ENCODE measurements around the gene TPPP3.
"Not testable (repeated sequence)": the region's sequence is repeated elsewhere in the genome, so short reads cannot be mapped to it uniquely, and the experiment has no call there.

TPPP3 gene

DNA sequence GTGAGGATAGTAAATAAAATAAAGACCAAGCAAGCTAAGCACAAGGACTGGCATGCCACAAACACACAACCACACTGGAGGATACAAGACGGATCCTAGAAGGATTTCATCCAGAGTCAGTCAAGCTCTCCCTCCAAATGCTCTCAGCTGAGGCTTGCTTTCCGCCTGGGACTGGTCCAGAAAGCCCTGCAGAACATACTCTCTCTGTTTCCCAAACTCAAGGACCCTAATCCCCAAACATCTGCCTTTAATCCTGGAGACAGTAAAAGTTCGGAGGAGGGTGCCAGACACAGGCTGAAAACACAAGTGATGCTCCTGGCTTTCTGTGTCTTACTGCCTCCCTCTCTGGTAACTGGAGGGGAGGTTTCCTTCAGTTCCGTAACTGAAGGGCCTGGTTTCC, 32.3 kb upstream of the TPPP3 start:
- no peak for DNase-seq (ENCODE audit: low spot score)

DNA sequence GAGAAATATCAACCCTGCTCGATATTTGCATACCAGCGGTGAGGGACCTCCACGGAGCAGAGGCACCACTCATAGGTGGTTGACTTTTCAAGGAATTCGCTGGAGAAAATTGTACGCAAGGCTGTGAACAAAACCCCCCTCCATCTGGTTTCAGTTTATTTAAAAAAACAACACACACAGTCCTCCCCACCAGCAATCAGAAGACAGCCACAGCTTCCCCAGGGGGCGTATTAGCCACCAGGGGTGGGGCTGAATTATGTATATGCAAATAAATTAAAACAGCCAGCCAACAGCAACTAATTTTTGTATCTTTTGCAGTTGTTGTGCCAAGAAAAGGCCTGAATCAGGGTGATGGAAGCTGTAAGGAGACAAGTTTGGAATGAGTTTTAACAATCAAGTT, 31.8 kb upstream of the TPPP3 start:
- DNase-seq (ENCODE audit: low spot score), result no peak

DNA sequence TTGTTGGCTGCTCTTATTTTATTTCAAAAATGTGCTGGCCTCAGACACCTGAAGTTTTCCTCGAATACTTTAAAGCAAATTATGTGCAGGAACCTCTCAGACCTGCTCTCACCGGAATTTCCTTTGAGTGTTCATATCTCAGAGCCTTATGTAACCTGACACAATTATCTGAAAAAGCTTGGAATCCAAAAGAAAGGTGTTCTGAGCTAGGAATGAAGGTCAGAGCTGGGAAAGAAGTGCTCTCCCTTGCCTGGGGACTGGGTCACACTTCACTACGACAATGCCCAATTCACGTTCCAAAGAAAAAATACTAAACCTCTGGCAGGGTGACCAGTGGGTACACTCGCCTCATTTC, 30.9 kb upstream of the TPPP3 start:
- DNase-seq (ENCODE audit: low spot score), result no peak

DNA sequence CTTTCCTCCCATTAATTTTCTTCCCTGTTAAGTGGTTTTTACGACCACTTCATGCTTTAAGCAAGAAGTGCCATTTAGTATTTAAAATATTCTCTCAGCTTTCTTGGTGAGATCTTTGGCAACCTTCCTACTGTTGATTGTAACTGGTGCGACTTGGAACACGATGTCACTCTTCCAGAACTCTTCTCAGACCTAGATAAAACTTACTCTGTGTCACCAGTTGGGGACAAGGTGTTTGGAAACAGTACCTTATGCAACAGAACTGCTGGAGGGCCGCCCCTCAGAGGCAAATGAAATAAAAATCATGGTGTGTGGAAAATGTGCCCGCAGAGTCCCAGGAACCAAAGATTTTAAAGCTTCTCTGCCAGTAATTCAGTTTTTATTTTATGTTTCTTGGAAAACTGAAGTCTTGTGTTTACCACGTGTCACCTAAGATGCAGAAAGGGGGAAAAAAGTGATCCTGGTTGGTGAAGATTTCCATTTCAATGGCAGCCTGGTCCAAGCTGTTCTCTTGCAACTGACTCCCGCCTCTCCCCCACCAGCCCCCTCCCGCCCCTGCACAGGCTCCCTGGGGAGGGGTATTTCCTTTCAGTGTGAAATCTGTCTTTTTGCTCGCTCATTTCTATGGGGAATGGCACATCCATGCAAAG, 30.4 kb upstream of the TPPP3 start:
- no peak for DNase-seq (ENCODE audit: low spot score)

DNA sequence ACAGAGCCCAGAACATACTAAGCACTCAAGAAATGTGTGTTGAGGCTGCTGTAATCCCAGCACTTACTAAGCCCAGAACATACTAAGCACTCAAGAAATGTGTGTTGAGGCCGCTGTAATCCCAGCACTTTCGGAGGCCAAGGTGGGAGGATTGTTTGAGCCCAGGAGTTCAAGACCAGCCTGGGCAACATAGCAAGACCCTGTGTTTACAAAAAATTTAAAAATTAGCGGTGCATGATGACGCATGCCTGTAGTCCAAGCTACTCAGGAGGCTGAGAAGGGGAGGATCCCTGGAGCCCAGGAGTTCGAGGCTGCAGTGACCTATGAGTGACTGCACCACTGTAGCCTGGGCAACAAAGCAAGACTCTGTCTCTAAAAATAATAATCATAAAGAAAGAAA, 29.7 kb upstream of the TPPP3 start:
- DNase-seq (ENCODE audit: low spot score), result no peak

DNA sequence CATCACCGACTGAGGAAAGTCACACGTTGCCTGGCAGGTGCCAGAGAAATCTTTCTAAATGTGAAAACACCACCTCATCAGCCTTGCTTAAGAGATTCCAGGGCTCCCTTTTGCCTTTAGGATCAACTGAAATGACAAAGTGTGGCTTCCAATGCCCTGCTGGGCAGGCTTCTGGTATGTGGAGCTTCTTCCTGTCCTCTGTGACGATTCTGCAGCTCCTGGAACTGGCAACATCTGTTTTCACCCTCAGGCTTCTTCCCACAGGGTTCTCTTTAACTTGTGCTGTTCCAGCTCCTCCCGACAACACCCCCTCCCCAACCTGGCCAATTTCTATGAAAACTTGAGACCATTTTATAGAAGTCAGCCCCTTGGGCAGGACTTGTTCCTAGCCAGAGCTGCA, 27.7 kb upstream of the TPPP3 start:
- no peak for DNase-seq (ENCODE audit: low spot score)

DNA sequence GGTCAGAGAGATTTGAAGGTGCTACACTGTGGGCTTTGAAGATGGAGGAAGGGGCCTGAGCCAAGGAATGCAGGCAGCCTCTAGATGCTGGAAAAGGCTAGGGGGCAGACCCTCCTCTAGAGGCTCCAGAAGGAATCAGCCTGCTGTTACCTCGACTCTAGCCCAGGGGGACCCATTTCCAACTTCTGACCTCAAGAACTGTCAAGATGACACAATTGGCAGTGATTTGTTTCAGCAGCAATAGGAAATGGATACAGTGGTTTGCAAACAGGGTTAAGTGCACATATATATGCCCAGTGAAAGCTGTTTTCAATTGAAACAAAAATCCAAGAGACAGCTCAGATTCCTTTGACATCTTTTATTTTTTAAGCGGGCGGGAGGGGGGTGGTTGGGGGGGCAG, 26.6 kb upstream of the TPPP3 start:
- no peak for DNase-seq (ENCODE audit: low spot score)

DNA sequence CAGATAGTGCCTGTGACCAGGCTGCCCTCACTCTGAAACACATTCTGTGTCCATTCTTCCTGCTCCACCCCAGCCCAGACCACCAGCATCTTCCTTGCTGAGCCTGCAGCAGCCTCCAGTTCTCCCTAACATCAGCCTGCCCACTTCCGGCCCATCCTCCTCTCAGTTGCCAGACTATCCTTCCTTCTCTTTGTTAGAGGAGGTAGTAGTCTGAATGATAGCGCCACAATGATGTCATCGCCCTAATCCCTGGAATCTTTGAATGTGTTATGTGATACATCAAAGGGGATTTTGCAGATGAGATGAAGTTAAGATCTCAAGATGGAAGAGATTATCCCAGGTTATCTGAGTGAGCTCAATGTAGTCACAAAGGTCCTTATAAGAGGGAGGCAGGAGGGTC, 26.2 kb upstream of the TPPP3 start:
- DNase-seq (ENCODE audit: low spot score), result no peak

DNA sequence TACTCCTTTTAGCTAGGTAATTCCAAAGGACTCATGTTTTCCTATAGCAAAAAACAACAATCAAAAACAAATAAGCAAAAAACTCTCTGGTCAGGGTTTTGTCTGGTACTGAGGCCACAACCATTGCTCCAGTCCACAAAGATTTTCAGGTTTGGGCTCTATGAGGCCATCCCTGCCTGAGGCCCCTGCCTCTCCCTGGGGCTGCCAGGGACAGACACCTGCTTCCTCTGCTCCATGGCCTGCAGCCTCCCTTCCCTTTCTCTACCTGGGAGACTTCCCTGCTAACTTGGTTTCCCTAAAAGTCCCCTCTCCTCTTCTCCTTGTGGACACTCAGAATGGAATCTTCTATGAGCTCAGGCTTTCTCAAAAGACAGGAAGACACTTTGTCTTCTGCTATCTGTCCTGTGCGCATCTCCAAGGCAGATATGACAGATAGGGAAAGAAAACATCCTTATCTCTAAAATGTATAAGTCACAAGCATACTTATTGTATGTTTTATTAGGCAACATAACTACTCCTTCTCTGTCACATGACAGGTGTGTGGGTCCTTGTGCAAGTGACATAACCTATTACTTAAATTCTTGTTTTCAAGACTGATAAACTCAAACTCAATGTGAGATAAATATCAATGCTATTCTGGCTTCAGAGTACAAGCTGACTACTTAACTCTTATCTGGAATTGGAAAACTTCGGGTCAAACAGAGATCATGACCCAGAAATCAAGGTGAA, 24.2 kb upstream of the TPPP3 start:
- DNase-seq (ENCODE audit: low spot score), result no peak

DNA sequence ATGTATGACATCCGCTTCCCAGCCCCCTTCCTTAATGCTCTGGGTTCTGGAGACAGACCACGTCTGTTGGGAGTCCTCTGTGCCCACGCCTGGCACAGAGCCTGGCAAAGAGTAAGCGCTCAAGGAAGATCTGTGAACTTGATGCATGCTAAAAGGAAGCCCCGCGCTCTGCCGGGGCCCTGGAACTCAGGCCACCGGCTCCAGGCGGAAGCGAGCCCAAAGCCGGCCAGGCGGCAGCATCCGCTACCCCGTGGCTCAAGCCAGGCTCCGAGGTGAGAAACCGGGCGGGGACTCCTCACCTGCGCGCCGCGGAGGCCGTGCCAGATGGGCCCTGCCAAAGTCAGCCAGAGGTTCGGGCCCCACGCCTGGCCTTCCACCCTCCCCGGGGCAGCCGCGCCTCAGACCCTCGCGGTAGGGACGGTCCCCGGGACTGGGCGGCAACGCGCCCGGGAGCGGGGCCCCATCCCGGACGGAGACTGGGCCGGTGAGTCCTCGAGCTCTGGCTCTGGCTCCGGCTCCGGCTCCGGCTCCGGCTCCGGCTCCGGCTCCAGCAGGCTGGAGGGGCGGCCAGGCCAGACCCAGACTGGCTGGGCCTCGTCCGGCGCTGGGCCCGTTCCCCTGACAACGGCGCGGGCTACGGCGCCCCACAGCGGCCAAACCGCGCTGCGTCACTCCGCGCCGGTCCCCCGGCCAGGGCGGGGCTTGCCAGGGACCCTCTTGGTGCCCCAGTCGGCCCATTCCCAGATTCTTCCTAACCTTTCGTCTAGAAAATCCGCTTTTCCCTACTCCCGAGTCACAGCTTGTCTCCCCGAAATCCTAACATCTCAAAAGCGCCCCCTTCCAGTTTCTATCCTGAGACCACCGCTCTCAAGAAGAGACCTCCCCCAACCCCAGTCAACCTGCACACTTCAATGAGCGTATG, 22.8 kb upstream of the TPPP3 start, which contains the start of gene ZDHHC1:
TSS of gene ZDHHC1 (minus strand) at position 606 of the 922 bp plus-strand sequence. CDS start 8,702 bp downstream, outside the sequence.
- peak; percentile 89 for DNase-seq (ENCODE audit: low spot score)

DNA sequence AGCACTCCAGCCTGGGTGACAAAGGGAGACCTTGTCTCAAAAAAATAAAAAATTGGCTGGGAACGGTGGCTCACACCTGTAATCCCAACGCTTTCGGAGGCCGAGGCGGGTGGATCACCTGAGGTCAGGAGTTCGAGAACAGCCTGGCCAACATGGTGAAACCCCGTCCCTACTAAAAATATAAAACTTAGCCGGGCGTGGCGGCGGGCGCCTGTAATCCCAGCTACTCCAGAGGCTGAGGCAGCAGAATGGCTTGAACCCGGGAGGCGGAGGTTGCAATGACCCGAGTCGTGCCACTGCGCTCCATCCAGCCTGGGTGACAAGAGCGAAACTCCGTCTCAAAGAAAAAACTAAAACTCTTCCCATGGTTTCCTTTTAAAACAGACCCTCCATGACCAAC, 22.1 kb upstream of the TPPP3 start:
- not testable (repeated sequence) for DNase-seq (ENCODE audit: low spot score)

DNA sequence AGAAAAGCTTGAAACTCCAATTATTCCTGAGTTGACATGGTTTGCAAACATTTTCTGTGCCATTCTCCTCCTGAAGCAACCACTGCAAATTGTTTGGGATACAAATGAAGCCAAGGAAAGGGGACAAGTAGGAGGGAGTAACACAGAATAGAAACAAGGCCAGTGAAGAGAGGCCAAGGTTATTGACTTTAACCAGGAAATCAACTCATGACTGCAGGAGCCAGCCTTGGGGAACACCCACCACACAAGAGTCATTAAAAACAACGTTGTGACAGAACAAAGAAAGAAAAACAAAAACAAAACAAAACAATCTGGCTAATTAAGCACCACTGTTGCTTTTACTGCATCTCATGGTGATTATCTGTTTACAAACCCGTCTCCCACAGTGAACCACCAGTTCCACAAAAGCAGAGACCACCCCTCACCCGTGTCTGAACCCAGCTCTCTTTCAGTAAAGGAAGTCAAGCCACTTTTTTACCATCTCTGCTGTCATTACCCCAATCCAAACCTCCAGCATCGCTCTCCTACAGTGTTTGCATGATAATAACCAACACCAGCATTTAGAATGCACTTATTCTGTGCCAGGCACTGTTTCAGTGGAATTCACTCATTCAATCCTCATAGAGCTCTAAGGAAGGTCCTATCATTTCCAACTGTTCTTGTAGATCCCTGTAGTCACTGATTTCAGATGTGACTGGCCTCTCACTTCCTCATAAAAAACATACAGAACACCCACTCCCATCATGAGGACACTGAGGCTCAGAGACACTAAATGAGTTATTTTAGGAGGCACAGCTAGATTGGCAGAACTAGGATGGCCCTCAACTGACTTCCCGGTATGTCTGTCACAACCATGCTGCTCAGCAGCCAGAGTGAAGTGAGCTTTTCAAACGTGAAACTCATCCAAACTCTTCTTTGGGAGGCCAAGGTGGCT, 20.9 kb upstream of the TPPP3 start:
- no peak for DNase-seq (ENCODE audit: low spot score)

DNA sequence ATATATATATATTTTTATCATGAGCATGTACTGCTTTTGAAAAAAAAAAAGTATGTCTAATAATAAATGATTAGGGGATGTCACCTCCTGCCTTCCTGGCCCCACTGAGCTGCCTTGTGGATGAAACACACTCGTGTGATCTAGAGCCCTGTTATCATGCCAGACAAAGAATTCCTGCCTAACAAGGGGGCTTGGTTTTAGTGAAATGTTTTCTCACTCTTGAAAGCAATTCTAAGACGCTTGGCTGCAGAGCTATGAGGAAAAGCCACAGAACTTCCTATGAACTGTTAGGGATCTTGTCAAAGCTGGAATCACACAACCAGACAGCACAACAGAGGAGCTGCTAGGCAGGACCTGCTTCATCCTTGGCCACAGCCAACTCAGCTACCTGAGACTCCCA, 19.0 kb upstream of the TPPP3 start:
- DNase-seq (ENCODE audit: low spot score), result no peak

DNA sequence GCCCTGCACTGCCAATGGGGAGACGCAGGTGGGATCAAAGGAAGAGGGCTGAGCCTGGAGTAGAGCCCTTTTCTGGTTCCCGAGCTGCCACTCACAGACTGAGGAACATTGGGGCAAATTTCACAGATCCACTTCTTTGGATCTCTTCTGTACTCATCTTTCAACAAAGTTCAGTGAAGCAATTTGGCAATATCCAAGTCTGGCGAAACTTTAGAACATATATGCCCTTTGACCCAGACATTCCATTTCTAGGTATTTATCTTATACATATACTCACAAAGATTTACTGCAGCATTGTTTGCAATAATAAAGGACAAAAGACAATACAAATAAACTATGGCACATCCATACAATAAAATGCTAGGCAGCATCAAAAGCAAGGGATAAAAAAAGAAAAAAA, 18.0 kb upstream of the TPPP3 start:
- DNase-seq (ENCODE audit: low spot score), result no peak

DNA sequence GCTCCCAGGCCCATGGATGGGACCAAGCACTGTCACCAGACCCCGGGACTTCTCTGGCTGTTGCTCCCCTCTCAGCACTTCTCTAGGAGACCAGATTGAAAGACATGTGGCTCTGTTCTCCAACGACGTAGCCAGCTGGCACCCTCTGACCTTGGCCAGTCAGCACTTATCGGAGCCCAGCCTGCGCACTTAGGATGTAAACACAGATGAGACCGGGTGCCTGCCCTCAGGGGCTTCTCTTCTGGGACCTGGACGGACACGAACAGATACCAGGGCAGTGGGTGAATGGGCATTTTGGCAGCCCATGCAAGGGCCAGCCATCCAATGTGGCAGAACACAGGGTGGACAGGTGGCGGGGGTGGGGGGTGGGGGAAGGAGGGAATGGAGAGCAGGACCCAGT, 16.3 kb upstream of the TPPP3 start:
- no peak for DNase-seq (ENCODE audit: low spot score)

DNA sequence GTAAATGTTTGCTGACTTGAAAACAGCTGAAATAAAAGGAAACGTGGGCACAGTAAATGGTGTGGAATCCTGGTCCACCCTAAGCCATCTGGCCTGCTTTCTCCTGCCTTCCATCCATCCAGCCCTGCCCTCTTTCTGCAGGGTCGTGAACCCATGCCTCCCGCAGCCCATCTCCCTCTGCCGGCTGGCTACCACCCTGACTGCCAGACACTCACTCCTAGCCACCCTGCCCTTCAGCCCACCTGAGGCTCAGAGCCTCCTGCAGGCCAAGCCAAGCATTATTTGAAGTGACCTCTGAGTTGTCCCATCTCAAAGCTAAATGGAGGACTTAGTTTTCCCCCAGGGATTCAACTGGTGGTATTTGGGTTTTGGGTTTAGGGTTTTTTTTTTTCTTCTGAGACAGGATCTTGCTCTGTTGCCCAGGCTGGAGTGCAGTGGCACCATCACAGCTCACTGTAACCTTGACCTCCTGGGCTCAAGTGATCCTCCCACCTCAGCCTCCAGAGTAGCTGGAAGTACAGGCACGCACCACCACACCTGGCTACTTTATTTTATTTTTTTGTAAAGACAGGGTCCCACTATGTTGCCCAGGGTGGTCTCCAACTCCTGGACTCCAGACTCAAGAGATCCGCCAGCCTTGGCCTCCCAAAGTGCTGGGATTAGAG, 14.6 kb upstream of the TPPP3 start:
- no peak for DNase-seq (ENCODE audit: low spot score)

DNA sequence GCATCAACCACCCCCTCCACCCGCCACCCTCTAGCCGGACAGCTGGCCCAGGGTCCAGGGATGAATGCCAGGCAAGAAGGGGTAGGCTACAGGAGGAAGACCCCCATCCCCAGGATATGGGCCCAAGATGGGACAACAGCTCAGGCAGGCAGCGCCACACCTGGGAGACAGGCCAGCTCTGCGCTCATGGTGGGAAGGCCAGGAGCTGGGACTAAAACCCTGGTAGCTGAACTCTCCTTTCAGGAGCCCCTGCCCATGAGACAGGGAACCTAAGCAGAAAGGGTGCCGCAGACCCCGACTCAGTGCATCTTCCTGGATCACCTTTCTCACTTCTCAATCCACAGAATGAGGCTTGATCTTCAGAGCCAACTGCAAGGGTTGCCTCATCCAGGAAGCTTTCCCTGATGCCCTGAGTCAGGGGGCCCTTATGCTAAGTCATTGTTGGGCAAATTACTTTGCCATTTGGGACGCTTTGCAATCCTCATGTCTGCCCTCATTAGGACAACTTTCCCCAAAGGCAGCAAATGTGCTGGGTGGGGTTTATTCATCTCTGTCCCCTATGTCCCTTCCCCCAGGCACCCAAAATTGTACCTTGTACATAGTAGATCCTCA, 14.0 kb upstream of the TPPP3 start:
- DNase-seq (ENCODE audit: low spot score), result no peak

DNA sequence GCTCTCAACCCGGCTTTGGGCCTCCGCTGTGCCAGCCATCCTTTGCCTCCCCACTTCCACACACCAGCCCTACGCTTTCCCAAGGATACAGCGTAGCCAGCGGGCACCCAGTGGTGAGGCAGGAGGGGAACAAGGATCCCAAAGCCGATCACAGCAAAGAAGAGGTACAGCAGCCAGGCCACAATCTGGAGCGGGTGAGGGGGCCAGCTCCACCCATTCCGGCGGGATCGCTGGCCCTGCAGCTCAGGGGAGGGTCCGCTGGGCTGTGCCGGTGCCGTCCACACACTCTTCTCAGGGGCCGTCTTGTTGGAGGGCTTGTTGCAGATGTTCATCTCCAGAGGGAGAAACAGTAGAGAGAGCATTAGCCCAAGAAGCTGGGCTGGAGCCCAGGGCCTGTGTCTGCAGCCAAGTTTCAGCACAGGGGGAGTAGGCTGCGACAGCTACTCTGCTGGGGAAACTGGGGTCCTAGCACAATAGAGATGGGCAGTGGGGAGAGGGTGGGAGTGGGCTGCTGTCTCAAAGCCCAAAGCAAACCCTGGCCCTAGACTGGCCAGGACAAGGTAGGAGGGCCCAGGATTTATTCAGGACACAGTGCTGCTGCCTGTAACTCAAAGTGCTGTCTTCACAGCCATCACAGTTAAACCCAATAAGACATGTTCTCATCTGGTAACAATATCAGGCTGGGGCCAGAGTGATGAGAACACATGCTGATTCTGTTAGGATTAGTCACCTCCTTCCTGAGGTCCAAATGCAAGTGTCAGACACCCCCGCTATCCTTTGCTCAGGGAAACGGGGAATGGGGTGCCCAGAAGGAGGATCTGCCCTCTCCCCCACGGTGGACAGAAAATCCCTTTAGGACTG, 13.0 kb upstream of the TPPP3 start:
- peak; percentile 95 for DNase-seq (ENCODE audit: low spot score)

DNA sequence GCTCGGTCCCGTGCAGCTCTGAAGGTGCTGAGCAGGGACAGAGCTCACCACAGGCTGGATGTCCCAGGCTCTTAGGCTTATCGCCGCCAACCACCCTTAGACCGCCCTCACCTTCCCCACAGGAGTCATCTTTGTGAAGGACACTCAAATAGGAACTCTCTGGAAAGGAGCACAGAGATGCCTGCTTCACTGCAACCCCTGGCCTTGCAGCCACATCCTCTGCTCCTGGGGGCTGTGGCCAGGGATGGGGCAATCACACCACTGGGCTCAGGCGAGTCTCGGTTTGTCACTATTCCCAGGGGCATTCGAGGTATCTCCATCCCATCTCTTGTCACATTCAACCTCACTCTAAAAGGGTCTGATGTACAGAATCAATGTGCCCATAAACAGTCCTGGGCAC, 12.0 kb upstream of the TPPP3 start:
- no peak for DNase-seq (ENCODE audit: low spot score)

DNA sequence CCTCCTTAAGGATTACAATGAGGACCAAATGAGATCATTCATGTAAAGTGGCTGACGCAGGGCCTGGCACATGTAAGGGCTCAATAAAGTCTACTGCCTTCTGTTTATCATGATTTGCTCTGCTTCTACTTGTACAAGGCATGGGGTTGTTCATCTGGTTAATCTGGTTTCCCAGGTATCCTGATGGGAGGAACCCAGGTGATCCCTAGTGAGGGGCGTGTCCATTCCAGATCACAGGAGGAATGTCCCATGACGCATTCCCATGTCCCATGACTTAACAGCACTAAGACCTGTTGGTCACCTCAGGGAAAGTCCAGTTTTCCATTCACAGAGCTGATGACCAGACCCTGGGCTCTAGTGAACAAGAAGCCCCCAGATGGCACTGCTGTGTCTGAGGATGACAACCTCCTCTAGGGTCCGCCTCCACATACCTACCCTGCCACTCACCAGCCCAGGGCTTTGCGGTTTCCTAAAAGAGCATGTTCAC, 11.5 kb upstream of the TPPP3 start:
- DNase-seq (ENCODE audit: low spot score), result no peak

Measured in AG08395 (cell line).